Activated CD8-positive, alpha-beta memory T cell treated with anti-CD3 and anti-CD28 coated beads, Interleukin-2, amount 50 U/mL, for 24 hours (primary cell): Measurements from ENCODE around the gene CCDC43.
"Not testable (repeated sequence)": the region's sequence is repeated elsewhere in the genome, so short reads cannot be mapped to it uniquely, and the experiment has no call there.

Experiments
- DNase-seq: peaks from one replicate; pipeline ENCODE4 v3.0.0-alpha.2; 2020; ENCODE audit errors: extremely low read depth

CCDC43 gene

GRCh38 chr17:44689477-44690217 is at the start of gene CCDC43:
TSS of gene CCDC43 (minus strand) at chr17:44689776. CDS start at chr17:44689753, 23 bp downstream.
- peak; percentile 81 for DNase-seq

GRCh38 chr17:44738214-44738906 is 48.8 kb upstream of the CCDC43 start:
- DNase-seq = no peak

GRCh38 chr17:44736551-44737240 is 47.1 kb upstream of the CCDC43 start:
- no peak for DNase-seq

GRCh38 chr17:44734272-44734671 is 44.7 kb upstream of the CCDC43 start:
- DNase-seq = no peak

GRCh38 chr17:44733753-44734152 is 44.2 kb upstream of the CCDC43 start:
- DNase-seq = no peak

- not testable (repeated sequence) for DNase-seq
Measured at GRCh38 chr17:44726121-44726520, 36.5 kb upstream of the CCDC43 start.

GRCh38 chr17:44722254-44722653 is 32.7 kb upstream of the CCDC43 start:
- DNase-seq = no peak

GRCh38 chr17:44719444-44719843 is 29.9 kb upstream of the CCDC43 start:
- DNase-seq = no peak

- peak; percentile 66 for DNase-seq
Measured at GRCh38 chr17:44708401-44709263, 19.1 kb upstream of the CCDC43 start, which contains the start of gene DBF4B. TSS of gene DBF4B (plus strand) at chr17:44708665. CDS start at chr17:44708821, 156 bp downstream.

- no peak for DNase-seq
Measured at GRCh38 chr17:44707755-44708400, 18.3 kb upstream of the CCDC43 start.

GRCh38 chr17:44700288-44700687 is 10.7 kb upstream of the CCDC43 start:
- DNase-seq = not testable (repeated sequence)

GRCh38 chr17:44693609-44694008 is 4.0 kb upstream of the CCDC43 start:
- DNase-seq = no peak

- not testable (repeated sequence) for DNase-seq
Measured at GRCh38 chr17:44690746-44691306, 1.2 kb upstream of the CCDC43 start.

GRCh38 chr17:44688675-44689476 is 700 bp downstream of the CCDC43 start:
- DNase-seq = no peak

- no peak for DNase-seq
Measured at GRCh38 chr17:44688200-44688599, 1.4 kb downstream of the CCDC43 start.

- DNase-seq = no peak
Measured at GRCh38 chr17:44687756-44688155, 1.8 kb downstream of the CCDC43 start.

GRCh38 chr17:44683303-44683702 is 6.3 kb downstream of the CCDC43 start:
- DNase-seq = not testable (repeated sequence)

- no peak for DNase-seq
Measured at GRCh38 chr17:44677136-44677535, 12.4 kb downstream of the CCDC43 start.

GRCh38 chr17:44673893-44674292 is 15.7 kb downstream of the CCDC43 start:
- no peak for DNase-seq
